Endothelial cell of umbilical vein (primary cell): ENCODE data around the gene PTPRT.

Source experiments
- CTCF ChIP-seq, 2 donors: IDR thresholded peaks; 1 replicate in 1 of 2; 2 replicates in 1 of 2; pipeline ENCODE4 v1.5.1; 2011; ENCODE audit warnings: low read length in 2 of 2, mild to moderate bottlenecking in 2 of 2, moderate library complexity in 2 of 2, control low read depth in 1 of 2, inconsistent platforms in 1 of 2, low read depth in 1 of 2; ENCODE audit not compliant: insufficient read depth in 1 of 2; ENCODE audit errors: extremely low read depth in 1 of 2
- POLR2A ChIP-seq: IDR thresholded peaks from 2 replicates; pipeline ENCODE4 v1.6.1; 2012; ENCODE audit warnings: low read depth, mild to moderate bottlenecking, control low read depth, low read length
- POLR2AphosphoS5 ChIP-seq: IDR thresholded peaks from 2 replicates; pipeline ENCODE4 v1.6.1; 2012; ENCODE audit warnings: low read depth, mild to moderate bottlenecking, control low read depth, low read length, moderate library complexity; ENCODE audit not compliant: insufficient read depth

- no peak for TF ChIP-seq POLR2A
- no peak for TF ChIP-seq CTCF (IDR thresholded peaks at IDR 0.05; ENCODE audit: extremely low read depth in 1 of 2, insufficient read depth in 1 of 2, low read depth in 1 of 2, low read length in 2 of 2)
- no peak for TF ChIP-seq POLR2AphosphoS5
Measured at GRCh38 chr20:42401613-42402012, 788.1 kb downstream of the PTPRT start.
